Mammary epithelial cell (primary cell): ENCODE measurements around the gene TMEM86A.

Source experiments
- CTCF ChIP-seq, 2 donors: IDR thresholded peaks in 1 of 2; conservative IDR thresholded peaks in 1 of 2; 2 replicates each; pipeline ENCODE4 v1.5.1; 2011 to 2012; ENCODE audit warnings: inconsistent platforms in 2 of 2, low read length in 2 of 2, mild to moderate bottlenecking in 2 of 2, control low read depth in 1 of 2, low read depth in 1 of 2; ENCODE audit not compliant: insufficient read depth in 1 of 2; ENCODE audit errors: extremely low read depth in 1 of 2
- EZH2 ChIP-seq: IDR thresholded peaks from 2 replicates; pipeline ENCODE4 v1.6.1; 2012; ENCODE audit warnings: low read length, inconsistent platforms, borderline replicate concordance

- no peak for TF ChIP-seq CTCF (conservative IDR thresholded peaks at IDR 0.05 in 1 of 2, IDR thresholded peaks at IDR 0.05 in 1 of 2; ENCODE audit: extremely low read depth in 1 of 2, insufficient read depth in 1 of 2, low read depth in 1 of 2, low read length in 2 of 2)
- no peak for TF ChIP-seq EZH2
Measured at GRCh38 chr11:18710545-18710944, 12.0 kb downstream of the TMEM86A start.
